Measurements from ENCODE around the gene FZD10.

Gene FZD10

GRCh38 chr12:130155416-130156073, 6.7 kb upstream of the FZD10 start:
- DNase-seq: no peak

GRCh38 chr12:130156652-130157275, 5.5 kb upstream of the FZD10 start:
- DNase-seq: no peak

GRCh38 chr12:130157998-130158753, 4.1 kb upstream of the FZD10 start:
- no peak for DNase-seq

GRCh38 chr12:130158754-130159059, 3.6 kb upstream of the FZD10 start:
- no peak for DNase-seq

- DNase-seq: no peak
These were observed 2.0 kb upstream of the FZD10 start for GRCh38 chr12:130160306-130160705.

- DNase-seq: no peak
These were observed 1.5 kb upstream of the FZD10 start for GRCh38 chr12:130160711-130161231.

GRCh38 chr12:130161261-130162243, 712 bp upstream of the FZD10 start:
- DNase-seq: no peak

- DNase-seq: no peak
These were observed 639 bp downstream of the FZD10 start for GRCh38 chr12:130162745-130163460.

- no peak for DNase-seq
These were observed 1.4 kb downstream of the FZD10 start for GRCh38 chr12:130163461-130164215.

GRCh38 chr12:130164216-130164542, 1.9 kb downstream of the FZD10 start:
- DNase-seq: no peak

GRCh38 chr12:130164936-130165335, 2.7 kb downstream of the FZD10 start:
- DNase-seq: no peak

GRCh38 chr12:130166306-130166705, 4.0 kb downstream of the FZD10 start:
- no peak for DNase-seq

GRCh38 chr12:130167537-130167936, 5.3 kb downstream of the FZD10 start:
- DNase-seq: no peak

GRCh38 chr12:130169256-130169655, 7.0 kb downstream of the FZD10 start:
- no peak for DNase-seq

GRCh38 chr12:130169924-130170323, 7.7 kb downstream of the FZD10 start:
- DNase-seq: no peak

GRCh38 chr12:130170611-130171010, 8.3 kb downstream of the FZD10 start:
- no peak for DNase-seq

- no peak for DNase-seq
These were observed 15.5 kb downstream of the FZD10 start for GRCh38 chr12:130177635-130178242.

GRCh38 chr12:130178282-130178681, 16.0 kb downstream of the FZD10 start:
- no peak for DNase-seq

GRCh38 chr12:130179191-130179590, 16.9 kb downstream of the FZD10 start:
- DNase-seq: no peak

- DNase-seq: no peak
These were observed 17.4 kb downstream of the FZD10 start for GRCh38 chr12:130179621-130180020.

GRCh38 chr12:130181211-130181610, 18.9 kb downstream of the FZD10 start:
- no peak for DNase-seq

Data from activated CD4-positive, alpha-beta T cell treated with anti-CD3 and anti-CD28 coated beads, Interleukin-2, amount 50 U/mL, for 4 hours (primary cell).